GM19043 (cell line): ENCODE data around the gene INPP5B.
A peak's percentile ranks its signal among the peaks of the same experiment; 100 is the strongest.

Experiments
- ATAC-seq: cut with Tn5 transposase; IDR thresholded peaks from one replicate; pipeline ENCODE4 v1.9.1; 2021; ENCODE audit warnings: low read depth; ENCODE audit not compliant: unreplicated experiment

The INPP5B gene

DNA sequence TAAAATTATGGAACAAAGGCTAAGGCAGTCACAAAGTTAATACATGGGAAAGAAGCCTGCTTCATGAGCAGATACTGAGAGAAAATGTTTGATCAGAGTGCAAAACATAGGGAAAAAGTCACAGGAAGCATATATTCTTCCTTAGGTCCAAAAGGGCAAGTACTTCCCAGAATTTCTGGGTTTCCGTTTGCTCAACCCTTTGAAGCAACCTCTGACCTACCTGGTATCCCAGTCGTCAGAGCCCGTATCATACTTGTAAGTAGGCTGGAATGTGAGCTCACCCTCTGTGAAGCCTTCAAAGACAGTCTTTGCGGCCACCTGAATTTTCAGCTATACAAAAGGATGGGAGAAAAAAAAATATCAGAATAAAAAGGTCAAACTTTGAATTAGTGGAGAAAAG, 67.0 kb downstream of the INPP5B start:
- ATAC-seq: no peak

DNA sequence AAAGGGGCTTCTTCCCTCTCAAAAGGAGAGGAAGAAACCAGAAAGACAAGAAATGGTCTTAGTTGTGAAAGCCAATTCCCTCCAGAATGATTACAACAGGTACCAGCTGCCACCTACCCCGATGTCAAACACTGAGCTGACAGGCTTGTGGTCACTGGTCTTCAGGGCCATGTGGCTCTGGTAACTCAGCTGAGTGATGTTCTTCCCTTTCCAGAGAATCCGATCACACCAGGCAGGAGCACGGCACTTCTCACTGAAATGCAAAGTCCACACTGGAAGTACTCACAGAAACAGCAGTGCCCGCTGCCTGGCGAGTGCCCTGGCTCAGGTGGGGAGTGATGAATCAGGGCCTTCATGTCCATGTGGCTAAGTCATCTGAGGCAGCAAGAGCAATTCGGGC, 68.8 kb downstream of the INPP5B start:
- no peak for ATAC-seq

GRCh38 chr1:37875833-37876232, 71.0 kb downstream of the INPP5B start:
- ATAC-seq: no peak

DNA sequence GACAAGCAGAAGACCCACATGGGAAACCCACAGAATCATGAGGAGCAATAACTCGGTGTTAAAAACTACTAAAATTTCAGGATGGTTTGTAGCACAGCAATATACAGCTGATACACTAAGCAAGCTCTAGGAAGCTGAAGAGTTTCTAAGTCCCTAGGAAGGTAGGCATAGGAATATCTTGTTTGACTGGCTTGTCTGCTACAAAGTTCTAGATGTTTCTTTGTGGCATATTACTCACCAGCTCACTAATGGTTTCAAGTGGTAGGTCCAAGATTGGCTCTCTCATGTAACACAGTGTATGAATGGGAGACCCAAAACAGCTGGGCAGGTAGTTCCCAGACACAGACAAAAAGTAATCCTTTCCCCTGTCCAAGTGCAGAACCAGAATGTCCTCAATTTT, 74.2 kb downstream of the INPP5B start:
- no peak for ATAC-seq

- no peak for ATAC-seq
These were observed 78.4 kb downstream of the INPP5B start for GRCh38 chr1:37868466-37868865.

GRCh38 chr1:37867784-37868183, 79.1 kb downstream of the INPP5B start:
- no peak for ATAC-seq

GRCh38 chr1:37866491-37866890, 80.4 kb downstream of the INPP5B start:
- no peak for ATAC-seq

GRCh38 chr1:37865348-37866120, 81.3 kb downstream of the INPP5B start:
- no peak for ATAC-seq

DNA sequence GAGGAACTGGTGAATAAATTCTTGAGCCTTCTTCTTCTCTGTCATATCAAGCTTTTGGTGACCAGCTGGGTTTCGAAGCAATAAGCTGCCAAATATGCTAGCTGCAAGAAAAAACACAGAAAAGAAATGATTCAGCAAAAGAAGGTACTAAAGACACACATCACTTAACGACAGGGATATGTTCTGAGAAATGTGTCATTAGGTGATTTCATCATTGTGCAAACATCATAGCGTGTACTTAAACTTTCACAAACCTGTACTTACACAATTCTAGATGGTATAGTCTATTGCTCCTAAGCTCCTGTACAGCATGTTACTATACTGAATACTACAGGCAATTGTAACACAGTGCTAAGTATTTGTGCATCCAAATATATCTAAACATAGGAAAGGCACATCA, 84.5 kb downstream of the INPP5B start:
- ATAC-seq: no peak

DNA sequence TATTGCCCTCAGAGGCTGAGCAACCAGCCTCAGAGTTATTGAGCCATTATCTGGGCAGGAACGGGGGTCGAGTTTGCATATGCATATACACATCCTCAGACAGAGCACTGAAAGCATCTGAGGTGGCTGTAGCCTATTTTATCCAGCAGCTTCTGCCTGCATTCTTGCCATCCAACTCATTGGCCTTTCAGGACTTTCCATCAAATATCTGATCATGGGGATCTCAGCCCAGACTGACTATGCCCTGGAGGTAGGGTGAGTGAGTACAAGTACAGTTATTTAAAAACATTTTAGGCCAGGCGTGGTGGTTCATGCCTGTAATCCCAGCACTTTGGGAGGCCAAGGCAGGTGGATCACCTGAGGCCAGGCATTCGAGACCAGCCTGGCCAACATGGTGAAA, 85.7 kb downstream of the INPP5B start:
- ATAC-seq: no peak

DNA sequence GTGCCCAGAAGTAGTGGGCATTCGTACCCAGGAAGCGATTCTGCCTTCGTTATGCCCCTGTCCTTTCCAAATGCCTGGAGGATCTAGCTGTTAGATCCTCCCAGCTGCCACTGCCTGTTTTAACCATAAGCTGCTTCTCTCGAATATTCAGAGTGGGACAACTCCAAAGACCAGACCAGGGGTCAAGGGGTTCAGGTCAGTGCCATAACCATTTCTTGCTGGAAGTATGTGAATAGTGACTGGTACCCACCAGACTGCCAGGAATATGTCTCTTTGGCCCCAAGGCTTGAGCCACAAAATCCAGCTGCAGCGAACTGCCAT, 86.5 kb downstream of the INPP5B start:
- no peak for ATAC-seq

DNA sequence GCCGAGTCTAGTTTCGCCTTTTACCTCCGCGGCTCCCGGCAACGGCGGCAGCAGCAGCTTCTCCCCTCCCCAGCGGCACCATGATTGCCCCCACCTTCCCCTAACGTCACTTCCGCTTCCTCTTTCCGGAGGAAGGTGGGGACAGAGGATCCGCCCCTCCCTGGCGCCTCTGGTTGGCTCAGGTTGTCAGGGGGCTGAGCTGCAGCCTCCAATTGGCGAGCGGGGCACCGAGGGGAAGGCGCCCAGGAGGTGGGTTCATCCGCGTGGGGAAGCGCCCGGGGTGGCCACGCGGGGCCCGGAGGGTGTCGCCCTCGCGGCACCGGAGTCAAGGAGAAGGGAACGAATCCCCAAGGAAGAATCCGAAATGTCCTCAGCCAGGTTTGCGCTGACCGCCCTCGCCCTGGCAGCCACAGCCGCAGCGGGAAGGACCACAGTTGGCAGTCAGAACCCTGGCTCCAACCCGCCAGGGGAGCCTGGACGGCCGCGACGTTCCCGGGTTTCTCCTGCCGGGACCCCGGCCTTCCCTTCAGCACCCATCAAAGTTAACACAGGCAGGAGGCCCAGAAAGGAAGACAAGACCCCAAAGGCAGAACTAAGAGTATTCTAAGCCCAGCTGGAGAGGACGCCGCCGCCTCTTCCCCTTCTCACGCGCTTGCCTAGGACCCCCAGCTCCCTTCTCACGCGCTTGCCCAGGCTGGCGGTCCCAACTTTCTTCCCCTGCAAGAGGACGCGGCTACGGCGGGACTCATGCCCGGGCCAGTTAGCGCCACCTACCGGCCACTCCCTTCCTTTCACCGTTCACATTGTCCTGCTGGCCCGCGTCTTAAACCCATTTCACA, 87.1 kb downstream of the INPP5B start, which contains the start of gene MTF1:
Gene MTF1 (minus strand): TSS at position 86 of the 839 bp plus-strand sequence. CDS start 1,934 bp downstream, outside the sequence.
- peak; percentile 93 for ATAC-seq

- peak; percentile 26 for ATAC-seq
These were observed 87.8 kb downstream of the INPP5B start for GRCh38 chr1:37858931-37859506.

DNA sequence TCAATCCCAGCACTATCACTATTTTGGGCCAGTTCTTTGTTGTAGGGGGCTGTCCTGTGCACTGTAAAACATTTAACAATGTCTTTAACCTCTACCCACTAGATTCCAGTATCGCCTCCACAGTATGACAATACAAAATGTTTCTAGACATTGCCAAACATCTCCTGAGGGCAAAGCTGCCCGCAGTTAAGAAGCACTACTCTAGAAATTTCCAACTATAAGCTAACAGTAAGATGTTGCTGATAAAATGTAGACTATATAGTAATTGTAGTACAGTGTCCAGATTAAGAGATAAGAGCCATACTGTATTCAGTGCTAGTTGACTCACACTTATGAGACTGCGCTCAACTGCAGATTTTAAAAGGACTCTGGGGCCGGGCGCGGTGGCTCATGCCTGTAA, 92.4 kb downstream of the INPP5B start:
- ATAC-seq: no peak

- no peak for ATAC-seq
These were observed 93.7 kb downstream of the INPP5B start for GRCh38 chr1:37853157-37853556.

- no peak for ATAC-seq
These were observed 95.1 kb downstream of the INPP5B start for GRCh38 chr1:37851782-37852210.

GRCh38 chr1:37851262-37851661, 95.6 kb downstream of the INPP5B start:
- no peak for ATAC-seq

DNA sequence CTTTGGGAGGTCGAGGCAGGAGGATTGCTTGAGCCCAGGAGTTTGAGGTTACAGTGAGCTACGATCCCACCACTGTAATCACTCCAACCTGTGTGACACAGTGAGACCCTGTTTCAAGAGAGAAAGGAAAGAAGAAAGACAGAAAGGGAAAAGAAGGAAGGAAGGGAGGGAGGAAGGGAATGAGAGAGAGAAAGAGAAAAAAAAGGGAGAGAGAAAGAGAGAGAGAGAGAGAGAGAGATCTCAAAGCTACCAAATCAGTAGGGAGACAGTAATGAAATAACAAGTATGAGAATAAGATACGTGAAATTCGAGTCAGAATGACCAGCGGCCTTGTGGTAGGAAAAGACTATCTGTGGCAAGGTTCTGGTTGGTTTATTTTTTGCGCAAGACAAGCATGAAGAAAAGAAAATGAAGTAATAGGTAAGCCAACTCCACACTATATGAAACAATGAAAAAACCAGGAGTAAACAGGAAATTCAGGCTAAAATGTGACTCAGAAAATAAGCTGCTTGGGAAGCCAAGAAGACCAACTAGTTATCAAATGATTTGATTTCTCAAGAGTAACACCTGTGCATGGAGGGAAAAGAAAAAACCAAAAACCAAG, 96.4 kb downstream of the INPP5B start:
- no peak for ATAC-seq

GRCh38 chr1:37849480-37849879, 97.4 kb downstream of the INPP5B start:
- ATAC-seq: no peak

GRCh38 chr1:37846647-37847339, 100.1 kb downstream of the INPP5B start:
- ATAC-seq: no peak
